Measurements from ENCODE around the gene SUMO4.

SUMO4 gene

DNA sequence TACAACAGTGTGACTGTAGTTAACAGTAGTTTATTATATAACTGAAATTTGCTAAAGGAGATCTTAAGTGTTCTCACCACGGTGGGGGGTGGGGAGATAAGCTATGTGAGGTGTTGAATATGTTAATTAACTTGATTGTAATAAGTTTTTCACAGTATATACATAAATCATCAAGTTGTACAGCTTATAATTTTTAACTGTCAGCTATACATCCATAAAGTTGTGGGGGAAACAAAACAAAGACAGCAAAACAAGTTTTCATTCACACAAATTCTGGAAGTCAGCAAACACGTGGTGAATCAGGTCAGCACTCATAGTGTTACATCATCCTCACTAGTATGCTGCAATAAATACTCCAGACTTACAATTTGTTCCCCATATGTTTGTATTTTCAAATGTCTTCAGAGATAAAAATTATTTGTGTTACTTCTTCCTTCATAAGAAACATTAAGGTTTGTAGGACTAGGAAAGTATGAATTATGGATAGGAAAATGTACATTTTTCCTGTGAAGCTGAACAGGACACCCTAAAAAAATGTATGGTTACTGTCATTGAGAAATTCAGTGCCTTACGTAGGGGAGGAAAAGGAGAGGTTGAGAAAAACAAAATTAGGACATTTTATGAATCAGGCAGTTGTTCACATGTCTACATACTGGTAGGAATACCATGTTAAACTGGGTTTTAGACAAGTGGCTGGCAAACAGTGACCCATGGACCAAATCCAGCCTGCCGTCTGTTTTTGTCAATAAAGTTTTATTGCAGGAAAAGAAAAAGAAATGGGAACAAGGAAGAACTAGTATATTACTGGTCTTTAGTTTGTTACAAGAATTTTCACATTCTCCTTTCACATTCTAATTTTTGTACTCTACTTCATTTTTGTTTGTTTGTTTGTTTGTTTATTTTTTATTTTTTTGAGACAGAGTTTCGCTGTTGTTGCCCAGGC, 6.0 kb downstream of the SUMO4 start:
- Histone ChIP-seq H3K27ac (replicated peaks; ENCODE audit: low read length) (no peak overlapping the region), H3K4me2 (ENCODE audit: insufficient read depth, low read length, poor library complexity, severe bottlenecking) (no peak overlapping the region), H3K9me3 (replicated peaks in 1 of 2; ENCODE audit: control insufficient read depth in 2 of 2, insufficient read depth in 1 of 2, low read depth in 1 of 2, low read length in 2 of 2) (peaks cover 0 to 6% of the 10 kb centered on the region in 2 donors), H3K18ac (ENCODE audit: low read length) (no peak overlapping the region), H3K79me1 (ENCODE audit: low read depth, low read length) (no peaks in the 10 kb centered on the region), H2BK5ac (ENCODE audit: low read length) (no peak overlapping the region), H3K27me3 (ENCODE audit: control insufficient read depth in 3 of 3, insufficient read depth in 3 of 3, low read depth in 1 of 3, low read length in 3 of 3) (peaks cover 0 to 2% (median 0%) of the 10 kb centered on the region in 3 experiments), H2BK12ac (ENCODE audit: low read length) (no peak overlapping the region), H3K23ac (ENCODE audit: low read depth, low read length, poor library complexity) (no peak overlapping the region), H3K4me1 (ENCODE audit: control insufficient read depth in 2 of 2, insufficient read depth in 1 of 2, low read depth in 1 of 2, low read length in 2 of 2) (no peaks in the 10 kb centered on the region), H4K8ac (ENCODE audit: low read depth, low read length) (no peak overlapping the region), H3K9ac (ENCODE audit: low read depth, low read length, poor library complexity) (no peak overlapping the region), H3K14ac (ENCODE audit: low read length) (no peak overlapping the region), H2AK5ac (ENCODE audit: low read depth, low read length) (no peak overlapping the region), H3K4me3 (ENCODE audit: low read length in 2 of 2) (no peak overlapping the region), H3K4ac (ENCODE audit: low read length) (no peak overlapping the region), H4K91ac (ENCODE audit: low read depth, low read length, poor library complexity) (no peak overlapping the region), H2BK15ac (ENCODE audit: low read length) (no peak overlapping the region), H3K36me3 (replicated peaks in 1 of 2; ENCODE audit: control insufficient read depth in 2 of 2, insufficient read depth in 2 of 2, low read length in 2 of 2) (peaks cover 9 to 88% of the 10 kb centered on the region in 2 donors), H2AFZ (ENCODE audit: low read length) (no peak overlapping the region), H2BK120ac (ENCODE audit: low read depth, low read length) (no peak overlapping the region)
- WGBS, 2 donors (ENCODE audit: extremely low coverage in 2 of 2, insufficient read length in 2 of 2, insufficient replicate concordance in 1 of 2): no CpG with 5 or more reads among the region's 5 CpGs
- DNase-seq (ENCODE audit: low spot score): no peak

DNA sequence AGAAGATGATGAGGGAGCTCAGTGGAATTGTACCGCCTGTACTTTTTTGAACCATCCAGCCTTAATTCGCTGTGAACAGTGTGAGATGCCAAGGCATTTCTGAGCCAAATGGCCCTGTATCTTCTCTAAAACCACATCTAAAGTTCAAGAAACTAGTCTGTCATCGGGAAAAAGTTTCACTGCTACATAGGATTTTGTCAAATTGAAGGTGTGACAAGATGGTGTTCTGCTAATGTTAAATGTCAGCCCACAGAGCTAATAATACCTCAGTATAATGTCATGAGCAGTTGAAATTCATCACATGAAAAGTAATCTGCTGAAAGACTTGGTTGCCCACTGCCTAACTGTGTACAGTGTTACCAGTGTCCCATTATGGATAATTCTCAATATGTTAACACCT, 9.6 kb downstream of the SUMO4 start:
- peaks cover 0 to 2% (median 0%) of the 10 kb centered on the region in 3 experiments for H3K27me3 ChIP-seq (ENCODE audit: control insufficient read depth in 3 of 3, insufficient read depth in 3 of 3, low read depth in 1 of 3, low read length in 3 of 3)
- no CpG with 5 or more reads among the region's 3 CpGs for WGBS, 2 donors (ENCODE audit: extremely low coverage in 2 of 2, insufficient read length in 2 of 2, insufficient replicate concordance in 1 of 2)

DNA sequence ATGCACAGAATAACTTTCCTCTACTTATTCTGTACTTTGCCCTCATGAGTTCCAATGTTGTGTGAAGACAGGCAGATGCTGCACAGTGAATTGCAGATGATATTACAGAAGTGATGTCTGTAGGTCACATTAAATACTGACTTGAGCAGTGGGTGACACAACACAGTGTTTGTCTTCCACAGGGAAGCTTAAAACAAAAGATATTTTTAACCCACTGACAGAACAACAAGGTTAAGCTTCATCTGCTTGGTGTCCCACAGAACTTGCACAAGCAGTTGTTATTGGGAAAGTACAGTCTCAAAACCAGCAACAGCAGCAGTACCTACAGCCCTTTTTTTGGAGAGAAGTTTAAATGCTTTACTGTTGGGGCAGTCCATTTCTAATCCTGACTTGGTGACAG, 10.5 kb downstream of the SUMO4 start:
- Histone ChIP-seq H2BK15ac (ENCODE audit: low read length) (no peak overlapping the region), H3K36me3 (replicated peaks in 1 of 2; ENCODE audit: control insufficient read depth in 2 of 2, insufficient read depth in 2 of 2, low read length in 2 of 2) (peaks cover 5 to 60% of the 10 kb centered on the region in 2 donors), H2BK120ac (ENCODE audit: low read depth, low read length) (no peak overlapping the region), H3K4me1 (ENCODE audit: control insufficient read depth in 2 of 2, insufficient read depth in 1 of 2, low read depth in 1 of 2, low read length in 2 of 2) (no peaks in the 10 kb centered on the region), H4K91ac (ENCODE audit: low read depth, low read length, poor library complexity) (no peak overlapping the region), H3K27me3 (ENCODE audit: control insufficient read depth in 3 of 3, insufficient read depth in 3 of 3, low read depth in 1 of 3, low read length in 3 of 3) (peaks cover 0 to 2% (median 0%) of the 10 kb centered on the region in 3 experiments), H3K4me3 (ENCODE audit: low read length in 2 of 2) (no peak overlapping the region), H3K79me1 (ENCODE audit: low read depth, low read length) (no peaks in the 10 kb centered on the region), H3K9me3 (replicated peaks in 1 of 2; ENCODE audit: control insufficient read depth in 2 of 2, insufficient read depth in 1 of 2, low read depth in 1 of 2, low read length in 2 of 2) (no peaks in the 10 kb centered on the region), H3K14ac (ENCODE audit: low read length) (no peak overlapping the region), H3K23ac (ENCODE audit: low read depth, low read length, poor library complexity) (no peak overlapping the region), H3K27ac (replicated peaks; ENCODE audit: low read length) (no peak overlapping the region), H4K8ac (ENCODE audit: low read depth, low read length) (no peak overlapping the region), H2AFZ (ENCODE audit: low read length) (no peak overlapping the region), H3K4me2 (ENCODE audit: insufficient read depth, low read length, poor library complexity, severe bottlenecking) (no peak overlapping the region), H3K18ac (ENCODE audit: low read length) (no peak overlapping the region), H2BK12ac (ENCODE audit: low read length) (no peak overlapping the region), H2AK5ac (ENCODE audit: low read depth, low read length) (no peak overlapping the region), H3K4ac (ENCODE audit: low read length) (no peak overlapping the region), H3K9ac (ENCODE audit: low read depth, low read length, poor library complexity) (no peak overlapping the region), H2BK5ac (ENCODE audit: low read length) (no peak overlapping the region)
- no peak for DNase-seq (ENCODE audit: low spot score)

More for the DNA sequence above, 9.6 kb downstream of the SUMO4 start:
- H3K4me2 ChIP-seq (ENCODE audit: insufficient read depth, low read length, poor library complexity, severe bottlenecking): no peak overlapping the region
- no peak overlapping the region for H2BK120ac ChIP-seq (ENCODE audit: low read depth, low read length)
- no peaks in the 10 kb centered on the region for H3K9me3 ChIP-seq (replicated peaks in 1 of 2; ENCODE audit: control insufficient read depth in 2 of 2, insufficient read depth in 1 of 2, low read depth in 1 of 2, low read length in 2 of 2)
- H3K36me3 ChIP-seq (replicated peaks in 1 of 2; ENCODE audit: control insufficient read depth in 2 of 2, insufficient read depth in 2 of 2, low read length in 2 of 2): peaks cover 7 to 70% of the 10 kb centered on the region in 2 donors
- no peak overlapping the region for H2BK5ac ChIP-seq (ENCODE audit: low read length)
- H2BK12ac ChIP-seq (ENCODE audit: low read length): no peak overlapping the region
- no peak overlapping the region for H3K14ac ChIP-seq (ENCODE audit: low read length)
- no peak overlapping the region for H4K8ac ChIP-seq (ENCODE audit: low read depth, low read length)
- H2BK15ac ChIP-seq (ENCODE audit: low read length): no peak overlapping the region
- no peaks in the 10 kb centered on the region for H3K4me1 ChIP-seq (ENCODE audit: control insufficient read depth in 2 of 2, insufficient read depth in 1 of 2, low read depth in 1 of 2, low read length in 2 of 2)
- DNase-seq (ENCODE audit: low spot score): no peak
- H3K9ac ChIP-seq (ENCODE audit: low read depth, low read length, poor library complexity): no peak overlapping the region
- no peak overlapping the region for H2AK5ac ChIP-seq (ENCODE audit: low read depth, low read length)
- H3K79me1 ChIP-seq (ENCODE audit: low read depth, low read length): no peaks in the 10 kb centered on the region
- H3K27ac ChIP-seq (replicated peaks; ENCODE audit: low read length): no peak overlapping the region
- H3K18ac ChIP-seq (ENCODE audit: low read length): no peak overlapping the region
- no peak overlapping the region for H3K4me3 ChIP-seq (ENCODE audit: low read length in 2 of 2)
- no peak overlapping the region for H2AFZ ChIP-seq (ENCODE audit: low read length)
- no peak overlapping the region for H3K23ac ChIP-seq (ENCODE audit: low read depth, low read length, poor library complexity)
- H3K4ac ChIP-seq (ENCODE audit: low read length): no peak overlapping the region
- H4K91ac ChIP-seq (ENCODE audit: low read depth, low read length, poor library complexity): no peak overlapping the region

DNA sequence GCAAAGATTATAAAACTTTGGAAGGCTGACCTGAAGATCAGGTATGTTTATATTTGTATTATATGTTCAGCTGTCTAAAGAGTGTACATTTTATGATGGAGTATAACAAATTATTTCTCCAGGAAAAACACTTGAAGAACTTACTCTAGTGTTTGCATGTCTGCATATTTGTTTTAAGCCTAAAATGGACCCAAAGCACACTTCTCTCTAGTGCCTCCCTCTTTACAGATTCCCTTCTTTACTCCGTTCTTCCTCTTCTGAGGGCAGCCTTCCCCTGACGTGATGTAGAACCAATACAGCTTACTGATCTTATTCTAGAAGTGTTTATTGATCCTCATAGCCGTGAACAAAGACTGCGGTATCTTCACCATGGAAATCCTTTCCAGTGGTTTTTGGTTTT, 13.9 kb downstream of the SUMO4 start:
- Histone ChIP-seq H2BK120ac (ENCODE audit: low read depth, low read length) (no peak overlapping the region), H3K36me3 (replicated peaks in 1 of 2; ENCODE audit: control insufficient read depth in 2 of 2, insufficient read depth in 2 of 2, low read length in 2 of 2) (peaks cover 5 to 36% of the 10 kb centered on the region in 2 donors), H2BK5ac (ENCODE audit: low read length) (no peak overlapping the region), H2BK15ac (ENCODE audit: low read length) (no peak overlapping the region), H3K18ac (ENCODE audit: low read length) (no peak overlapping the region), H3K4me3 (ENCODE audit: low read length in 2 of 2) (no peak overlapping the region), H3K9me3 (replicated peaks in 1 of 2; ENCODE audit: control insufficient read depth in 2 of 2, insufficient read depth in 1 of 2, low read depth in 1 of 2, low read length in 2 of 2) (peaks cover 0 to 4% of the 10 kb centered on the region in 2 donors), H2AK5ac (ENCODE audit: low read depth, low read length) (no peak overlapping the region), H3K27ac (replicated peaks; ENCODE audit: low read length) (no peak overlapping the region), H2BK12ac (ENCODE audit: low read length) (no peak overlapping the region), H3K27me3 (ENCODE audit: control insufficient read depth in 3 of 3, insufficient read depth in 3 of 3, low read depth in 1 of 3, low read length in 3 of 3) (peaks cover 0 to 2% (median 0%) of the 10 kb centered on the region in 3 experiments), H3K14ac (ENCODE audit: low read length) (no peak overlapping the region), H3K4me1 (ENCODE audit: control insufficient read depth in 2 of 2, insufficient read depth in 1 of 2, low read depth in 1 of 2, low read length in 2 of 2) (no peaks in the 10 kb centered on the region), H2AFZ (ENCODE audit: low read length) (no peak overlapping the region), H3K4me2 (ENCODE audit: insufficient read depth, low read length, poor library complexity, severe bottlenecking) (no peak overlapping the region), H3K23ac (ENCODE audit: low read depth, low read length, poor library complexity) (no peak overlapping the region), H3K9ac (ENCODE audit: low read depth, low read length, poor library complexity) (no peak overlapping the region), H4K91ac (ENCODE audit: low read depth, low read length, poor library complexity) (no peak overlapping the region), H4K8ac (ENCODE audit: low read depth, low read length) (no peak overlapping the region), H3K79me1 (ENCODE audit: low read depth, low read length) (no peaks in the 10 kb centered on the region), H3K4ac (ENCODE audit: low read length) (no peak overlapping the region)
- DNase-seq (ENCODE audit: low spot score): no peak
- WGBS, 2 donors (ENCODE audit: extremely low coverage in 2 of 2, insufficient read length in 2 of 2, insufficient replicate concordance in 1 of 2): no CpG with 5 or more reads among the region's 4 CpGs
